CD14-positive monocyte (primary cell): ENCODE results near the gene RAB44. TPM values are rescaled to one million over a fixed set of nuclear protein-coding genes. Genes with fewer than 3 reads are reported as not detected.

Source experiments
- DNase-seq, 3 donors: peaks; one replicate each; pipeline ENCODE4 v3.0.0-alpha.2; 2011 to 2022
- H2AFZ ChIP-seq: 2 replicates; pipeline ENCODE4 v1.6.0; 2012; ENCODE audit warnings: mild to moderate bottlenecking, low read depth, low read length, inconsistent platforms; ENCODE audit not compliant: insufficient read depth, poor library complexity, severe bottlenecking
- H3K27ac ChIP-seq, 2 donors: 1 replicate in 1 of 2; 2 replicates in 1 of 2; pipeline ENCODE4 v1.5.1; 2012 to 2013; ENCODE audit warnings: low read length in 2 of 2, control low read depth in 1 of 2, inconsistent platforms in 1 of 2, low read depth in 1 of 2, mild to moderate bottlenecking in 1 of 2
- H3K27me3 ChIP-seq, 2 donors: one replicate each; pipeline versions ENCODE4 v1.6.0 to v1.6.1; 2011 to 2013; ENCODE audit warnings: low read length in 2 of 2; ENCODE audit not compliant: control insufficient read depth in 2 of 2, insufficient read depth in 2 of 2
- H3K36me3 ChIP-seq, 2 donors: replicated peaks in 1 of 2; 1 replicate in 1 of 2; 2 replicates in 1 of 2; pipeline versions ENCODE4 v1.5.1 to v1.6.1; 2012 to 2013; ENCODE audit warnings: low read length in 2 of 2, control low read depth in 1 of 2, inconsistent platforms in 1 of 2, mild to moderate bottlenecking in 1 of 2; ENCODE audit not compliant: insufficient read depth in 2 of 2, control insufficient read depth in 1 of 2
- H3K4me1 ChIP-seq, 2 donors: 1 replicate in 1 of 2; 2 replicates in 1 of 2; pipeline versions ENCODE4 v1.5.1 to v1.6.1; 2012 to 2013; ENCODE audit warnings: low read length in 2 of 2, control low read depth in 1 of 2, inconsistent platforms in 1 of 2, mild to moderate bottlenecking in 1 of 2, moderate library complexity in 1 of 2; ENCODE audit not compliant: insufficient read depth in 2 of 2, control insufficient read depth in 1 of 2
- H3K4me2 ChIP-seq: replicated peaks from 2 replicates; pipeline ENCODE3; 2012; ENCODE audit warnings: low read length, moderate library complexity, mild to moderate bottlenecking; ENCODE audit not compliant: poor library complexity, severe bottlenecking; ENCODE audit errors: extremely low read depth
- H3K4me3 ChIP-seq, 3 experiments: fragments of 200-600 bp in 1 of 3; sonication (generic) in 1 of 3; replicated peaks in 1 of 3; 1 replicate in 2 of 3; 2 replicates in 1 of 3; pipeline ENCODE4 v1.5.1; 2011 to 2013; ENCODE audit warnings: low read length in 3 of 3, mild to moderate bottlenecking in 3 of 3, control low read depth in 2 of 3, low read depth in 2 of 3, inconsistent platforms in 1 of 3, moderate library complexity in 1 of 3
- H3K79me2 ChIP-seq: 2 replicates; pipeline ENCODE4 v1.6.0; 2012; ENCODE audit warnings: mild to moderate bottlenecking, control low read depth, inconsistent platforms, low read length, moderate library complexity; ENCODE audit not compliant: insufficient read depth
- H3K9ac ChIP-seq: 2 replicates; pipeline ENCODE4 v1.6.0; 2017; ENCODE audit warnings: low read length, mild to moderate bottlenecking; ENCODE audit not compliant: insufficient read depth, poor library complexity, severe bottlenecking
- H3K9me3 ChIP-seq, 2 donors: replicated peaks in 1 of 2; 1 replicate in 1 of 2; 2 replicates in 1 of 2; pipeline versions ENCODE4 v1.5.1 to v1.6.1; 2012 to 2013; ENCODE audit warnings: low read length in 2 of 2, control low read depth in 1 of 2; ENCODE audit not compliant: control insufficient read depth in 1 of 2, insufficient read depth in 1 of 2
- H4K20me1 ChIP-seq: 2 replicates; pipeline ENCODE4 v1.6.0; 2012; ENCODE audit warnings: mild to moderate bottlenecking, low read length, control low read depth, moderate library complexity; ENCODE audit not compliant: insufficient read depth
- H3K27ac Mint-ChIP-seq, 7 donors: one replicate each; pipeline ENCODE4 v1.8.0; 2020; ENCODE audit warnings: mild to moderate bottlenecking in 7 of 7, mixed read lengths in 7 of 7, moderate library complexity in 6 of 7, inconsistent platforms in 2 of 7
- H3K27me3 Mint-ChIP-seq, 3 donors: one replicate each; pipeline ENCODE4 v1.8.0; 2021 to 2022; ENCODE audit warnings: low read depth in 3 of 3, mild to moderate bottlenecking in 3 of 3, mixed read lengths in 3 of 3, moderate library complexity in 3 of 3, inconsistent platforms in 1 of 3
- H3K36me3 Mint-ChIP-seq, 2 donors: one replicate each; pipeline ENCODE4 v1.8.0; 2020; ENCODE audit warnings: mixed read lengths in 2 of 2, inconsistent platforms in 1 of 2, mild to moderate bottlenecking in 1 of 2
- H3K4me1 Mint-ChIP-seq: one replicate; pipeline ENCODE4 v1.8.0; 2020; ENCODE audit warnings: mild to moderate bottlenecking, mixed read lengths
- H3K4me3 Mint-ChIP-seq, 2 donors: one replicate each; pipeline ENCODE4 v1.8.0; 2020; ENCODE audit warnings: mild to moderate bottlenecking in 2 of 2, mixed read lengths in 2 of 2, moderate library complexity in 1 of 2
- H3K9me3 Mint-ChIP-seq, 7 donors: one replicate each; pipeline ENCODE4 v1.8.0; 2020 to 2022; ENCODE audit warnings: mixed read lengths in 7 of 7, mild to moderate bottlenecking in 6 of 7, moderate library complexity in 6 of 7, inconsistent platforms in 2 of 7
- WGBS: methylation state at CpG from one replicate; pipeline ENCODE4 v1.1.5; 2013; ENCODE audit warnings: missing lambda C conversion rate; ENCODE audit not compliant: insufficient coverage; 5-methylcytosine and 5-hydroxymethylcytosine counted together
- intact Hi-C, 2 donors: fragments of 100-400 bp; cut with micrococcal nuclease; formaldehyde crosslinking; loops; one replicate each; pipeline versions ENCODE4 v1.15.0 to v1.15.1; 2023
- polyA plus RNA-seq, 3 donors: library from polyadenylated mRNA; depleted of rRNA in 1 of 3; unstranded in 2 of 3; stranded (reverse) in 1 of 3; fragments of 300-500 nt in 2 of 3; fragments of >200 nt in 1 of 3; fragmentation: Illumina TruSeq in 2 of 3; gene quantifications; 1 replicate in 2 of 3; 2 replicates in 1 of 3; pipeline ENCODE4 v1.2.3, GENCODE V29; 2012 to 2021
- TF ChIP-seq, protein P1 (sequence below): fragments of 200-600 bp; IDR thresholded peaks from one replicate; pipeline ENCODE4 v1.8.0; 2022; ENCODE audit warnings: antibody characterized with exemption, mild to moderate bottlenecking

RAB44 gene
- polyA plus RNA-seq, 3 donors: 1.5 to 18.0 (median 1.9) TPM

- Histone ChIP-seq H3K79me2 (no peaks in the 10 kb centered on the region), H3K9ac (no peak overlapping the region), H3K27ac (no peak overlapping the region), H4K20me1 (no peaks in the 10 kb centered on the region), H3K27me3 (no peaks in the 10 kb centered on the region), H2AFZ (no peak overlapping the region), H3K4me2 (no peak overlapping the region), H3K4me1 (peaks cover 21 to 26% of the 10 kb centered on the region in 2 donors), H3K4me3 (no peak overlapping the region), H3K9me3 (no peaks in the 10 kb centered on the region), H3K36me3 (peaks cover 7 to 15% of the 10 kb centered on the region in 2 donors)
- H3K27me3 Mint-ChIP-seq: peaks cover 1 to 16% (median 4%) of the 10 kb centered on the region in 3 donors
- H3K36me3 Mint-ChIP-seq: peaks cover 9 to 18% of the 10 kb centered on the region in 2 donors
- 92% methylated on average over 13 of the region's 14 CpGs for WGBS
- H3K9me3 Mint-ChIP-seq: no peaks in the 10 kb centered on the region
- no peak for DNase-seq
- H3K4me1 Mint-ChIP-seq: peaks cover 26% of the 10 kb centered on the region
- no peak overlapping the region for H3K4me3 Mint-ChIP-seq
- peak overlapping the region in 2 of 7 donors; percentile 25 to 43 for H3K27ac Mint-ChIP-seq
- intact Hi-C loops: no loop called here
- TF ChIP-seq, protein P1, sequence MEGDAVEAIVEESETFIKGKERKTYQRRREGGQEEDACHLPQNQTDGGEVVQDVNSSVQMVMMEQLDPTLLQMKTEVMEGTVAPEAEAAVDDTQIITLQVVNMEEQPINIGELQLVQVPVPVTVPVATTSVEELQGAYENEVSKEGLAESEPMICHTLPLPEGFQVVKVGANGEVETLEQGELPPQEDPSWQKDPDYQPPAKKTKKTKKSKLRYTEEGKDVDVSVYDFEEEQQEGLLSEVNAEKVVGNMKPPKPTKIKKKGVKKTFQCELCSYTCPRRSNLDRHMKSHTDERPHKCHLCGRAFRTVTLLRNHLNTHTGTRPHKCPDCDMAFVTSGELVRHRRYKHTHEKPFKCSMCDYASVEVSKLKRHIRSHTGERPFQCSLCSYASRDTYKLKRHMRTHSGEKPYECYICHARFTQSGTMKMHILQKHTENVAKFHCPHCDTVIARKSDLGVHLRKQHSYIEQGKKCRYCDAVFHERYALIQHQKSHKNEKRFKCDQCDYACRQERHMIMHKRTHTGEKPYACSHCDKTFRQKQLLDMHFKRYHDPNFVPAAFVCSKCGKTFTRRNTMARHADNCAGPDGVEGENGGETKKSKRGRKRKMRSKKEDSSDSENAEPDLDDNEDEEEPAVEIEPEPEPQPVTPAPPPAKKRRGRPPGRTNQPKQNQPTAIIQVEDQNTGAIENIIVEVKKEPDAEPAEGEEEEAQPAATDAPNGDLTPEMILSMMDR: no peak
Observed at GRCh38 chr6:36737043-36737785, 39.6 kb downstream of the RAB44 start.

- Mint-ChIP-seq H3K27me3 (peaks cover 1 to 17% (median 4%) of the 10 kb centered on the region in 3 donors), H3K27ac (peak overlapping the region in 1 of 7 donors; percentile 76), H3K9me3 (no peaks in the 10 kb centered on the region), H3K36me3 (peaks cover under 1 to 9% of the 10 kb centered on the region in 2 donors), H3K4me3 (no peak overlapping the region), H3K4me1 (peaks cover 26% of the 10 kb centered on the region)
- Histone ChIP-seq H3K9me3 (no peaks in the 10 kb centered on the region), H3K4me2 (no peak overlapping the region), H3K4me1 (peaks cover 21 to 26% of the 10 kb centered on the region in 2 donors), H3K36me3 (peaks cover 0 to 6% of the 10 kb centered on the region in 2 donors), H3K79me2 (no peaks in the 10 kb centered on the region), H3K9ac (no peak overlapping the region), H3K27me3 (no peaks in the 10 kb centered on the region), H3K4me3 (no peak overlapping the region), H4K20me1 (no peaks in the 10 kb centered on the region), H2AFZ (no peak overlapping the region), H3K27ac (no peak overlapping the region)
- no peak for DNase-seq
- WGBS: no CpG with 5 or more reads among the region's 1 CpG
- intact Hi-C loops: no loop called here
- TF ChIP-seq, protein P1: no peak
Observed at GRCh38 chr6:36738108-36738507, 40.5 kb downstream of the RAB44 start.
